Activated CD8-positive, alpha-beta memory T cell treated with anti-CD3 and anti-CD28 coated beads, Interleukin-2, amount 50 U/mL, for 4 hours (primary cell): ENCODE measurements around the gene SCGB1C1.

ENCODE experiments used
- DNase-seq: peaks from one replicate; pipeline ENCODE4 v3.0.0-alpha.2; 2020

The SCGB1C1 gene

DNA sequence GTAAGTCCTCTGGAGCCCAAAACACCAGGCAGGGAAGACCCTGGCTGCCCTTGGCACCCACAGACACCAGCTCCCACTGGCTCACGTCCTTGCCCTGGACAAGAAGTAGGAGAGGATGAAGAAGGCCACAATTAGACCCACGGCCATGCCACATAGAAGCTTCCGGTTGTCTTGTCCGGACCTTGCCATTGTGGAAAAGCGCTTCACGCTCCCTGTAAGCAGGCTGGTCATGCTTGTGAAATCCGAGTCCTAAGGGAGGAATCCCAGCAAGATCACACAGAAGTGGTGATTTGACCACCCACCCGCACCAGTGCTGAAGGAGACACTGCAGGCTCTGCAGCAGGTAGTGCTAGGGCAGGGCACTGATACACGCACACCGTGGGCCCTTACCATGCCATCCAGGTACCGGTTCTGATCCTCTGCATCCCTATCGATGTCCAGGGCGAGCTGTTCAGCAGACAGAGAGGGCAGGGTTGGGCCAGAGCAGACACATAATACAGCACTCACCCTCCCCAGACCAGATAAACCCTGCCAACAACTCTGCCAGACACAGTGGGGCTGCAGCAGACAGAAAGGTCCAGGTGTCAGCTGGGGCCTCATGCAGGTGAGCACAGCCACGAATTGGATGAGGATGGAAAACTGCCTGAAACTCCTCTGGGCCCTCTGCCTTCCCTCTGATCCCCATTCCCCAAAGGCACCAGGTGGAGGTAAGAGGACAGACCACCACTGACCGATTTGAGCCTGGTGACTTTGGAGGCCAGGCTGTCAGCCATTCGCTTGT, 12.5 kb downstream of the SCGB1C1 start:
- DNase-seq = no peak

DNA sequence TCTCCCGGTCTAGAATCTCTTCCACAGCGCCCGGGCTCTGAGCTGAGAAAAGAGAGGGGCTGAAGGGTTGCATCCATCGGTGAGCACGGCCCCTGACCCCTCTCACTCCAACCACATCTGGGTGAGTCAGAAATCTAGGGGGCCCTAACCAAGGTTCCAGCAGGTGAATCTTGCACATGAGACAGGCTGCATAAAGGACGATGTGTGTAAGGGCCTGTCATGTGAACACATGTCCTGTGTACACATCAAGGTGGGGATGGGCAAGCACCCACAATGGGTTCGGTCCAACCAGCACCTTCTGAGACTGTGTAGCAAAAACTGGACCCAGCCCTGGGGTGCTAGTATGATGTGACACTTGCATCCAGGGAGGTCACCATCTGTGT, 13.1 kb downstream of the SCGB1C1 start:
- DNase-seq = no peak

- peak; percentile 38 for DNase-seq
Observed at GRCh38 chr11:206526-207207, 13.8 kb downstream of the SCGB1C1 start.

- DNase-seq = peak; percentile 94
Observed at GRCh38 chr11:207208-207862, 14.5 kb downstream of the SCGB1C1 start, which contains the start of the genes BET1L and RIC8A. Gene BET1L (minus strand): TSS chr11:207399. CDS start chr11:207321, 78 bp downstream. Gene RIC8A (plus strand): TSS chr11:207708. CDS start chr11:208855, 1,147 bp downstream.

DNA sequence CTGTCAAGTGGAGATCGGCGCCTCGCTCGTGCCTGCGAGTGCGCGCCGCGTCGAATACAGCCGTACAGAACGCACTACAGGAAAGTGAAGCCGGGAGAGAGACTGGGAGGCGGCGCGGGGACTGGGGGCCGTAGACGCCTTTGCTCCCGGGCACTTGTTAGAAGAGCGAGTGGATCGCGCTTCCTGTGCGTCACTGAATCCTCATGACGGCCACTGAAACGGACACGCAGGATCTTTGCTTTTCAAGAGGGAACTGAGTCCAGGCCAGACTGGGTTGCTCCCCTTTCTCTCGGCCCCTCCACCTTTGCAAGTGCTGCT, 14.9 kb downstream of the SCGB1C1 start:
- DNase-seq = no peak

GRCh38 chr11:208181-208916, 15.5 kb downstream of the SCGB1C1 start:
- peak; percentile 81 for DNase-seq

DNA sequence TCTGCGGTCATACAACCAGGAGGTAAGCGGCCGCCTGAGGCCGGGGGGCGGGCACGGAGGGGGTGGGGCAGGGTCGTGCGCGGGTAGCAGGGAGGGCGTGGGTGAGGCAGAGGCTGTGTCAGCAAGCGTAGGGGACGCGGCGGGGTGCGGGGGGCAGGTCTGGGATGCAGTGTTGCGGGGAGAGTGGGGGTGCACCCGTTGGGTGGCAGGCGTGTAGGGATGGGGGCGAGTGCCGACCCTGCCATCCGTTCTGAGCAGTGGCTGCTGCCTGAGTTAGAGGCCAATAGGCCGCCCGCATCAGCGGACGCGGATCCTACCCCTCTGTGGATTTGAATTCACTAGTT, 16.0 kb downstream of the SCGB1C1 start:
- DNase-seq = no peak

- no peak for DNase-seq
Observed at GRCh38 chr11:209275-210121, 16.6 kb downstream of the SCGB1C1 start.

- no peak for DNase-seq
Observed at GRCh38 chr11:210122-210802, 17.4 kb downstream of the SCGB1C1 start.

DNA sequence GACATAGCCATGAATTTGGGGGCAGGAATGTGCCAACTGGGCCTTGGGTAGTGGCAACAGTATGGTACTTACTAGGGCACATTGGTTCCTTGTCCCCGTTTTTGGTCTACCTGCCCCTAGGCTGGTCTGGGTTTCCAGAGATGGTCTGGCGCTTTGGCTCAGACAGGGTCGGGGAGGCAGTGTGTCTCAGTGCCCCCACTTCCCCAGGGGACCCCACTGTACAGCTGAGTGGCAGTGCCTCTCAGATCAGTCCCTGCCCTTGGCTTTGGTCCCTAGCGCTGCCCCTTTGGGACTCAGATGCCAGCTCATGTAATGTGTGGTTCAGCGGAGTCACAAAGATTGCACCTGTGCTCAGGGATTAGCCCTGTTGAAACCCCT, 17.9 kb downstream of the SCGB1C1 start:
- DNase-seq = no peak

- DNase-seq = no peak
Observed at GRCh38 chr11:211295-211694, 18.4 kb downstream of the SCGB1C1 start.

- DNase-seq = no peak
Observed at GRCh38 chr11:211741-212140, 18.9 kb downstream of the SCGB1C1 start.

DNA sequence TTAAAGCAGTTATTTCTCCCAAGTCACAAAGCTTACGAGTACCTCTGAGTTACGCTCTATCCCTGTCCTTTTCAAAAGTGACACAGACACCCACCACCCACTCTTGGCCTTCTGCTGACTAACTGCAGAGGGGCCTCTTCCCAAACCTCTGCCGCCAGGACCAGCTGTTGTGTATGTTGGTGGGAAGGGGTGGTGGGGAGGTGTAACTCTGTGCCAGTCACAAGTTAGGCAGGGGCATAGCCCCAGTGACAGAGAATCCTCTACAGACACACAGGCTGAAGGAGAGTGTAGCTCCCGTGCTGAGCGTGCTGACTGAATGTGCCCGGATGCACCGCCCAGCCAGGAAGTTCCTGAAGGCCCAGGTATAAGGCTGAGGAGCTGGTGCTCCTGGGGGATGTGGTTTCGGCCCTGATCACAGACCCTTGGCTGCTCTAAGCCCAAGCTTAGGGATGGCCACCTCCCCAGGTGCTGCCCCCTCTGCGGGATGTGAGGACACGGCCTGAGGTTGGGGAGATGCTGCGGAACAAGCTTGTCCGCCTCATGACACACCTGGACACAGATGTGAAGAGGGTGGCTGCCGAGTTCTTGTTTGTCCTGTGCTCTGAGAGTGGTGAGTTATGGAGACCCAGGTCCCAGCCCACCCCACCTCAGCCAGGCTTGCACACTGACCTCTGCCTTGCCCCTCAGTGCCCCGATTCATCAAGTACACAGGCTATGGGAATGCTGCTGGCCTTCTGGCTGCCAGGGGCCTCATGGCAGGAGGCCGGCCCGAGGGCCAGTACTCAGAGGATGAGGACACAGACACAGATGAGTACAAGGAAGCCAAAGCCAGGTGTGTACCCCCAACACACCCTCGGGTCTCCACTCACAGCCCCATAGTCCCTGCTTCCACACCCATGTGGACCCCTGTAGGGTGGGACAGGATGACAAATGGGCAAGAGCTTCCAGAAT, 19.5 kb downstream of the SCGB1C1 start:
- DNase-seq = no peak

- DNase-seq = no peak
Observed at GRCh38 chr11:213111-213510, 20.2 kb downstream of the SCGB1C1 start.

DNA sequence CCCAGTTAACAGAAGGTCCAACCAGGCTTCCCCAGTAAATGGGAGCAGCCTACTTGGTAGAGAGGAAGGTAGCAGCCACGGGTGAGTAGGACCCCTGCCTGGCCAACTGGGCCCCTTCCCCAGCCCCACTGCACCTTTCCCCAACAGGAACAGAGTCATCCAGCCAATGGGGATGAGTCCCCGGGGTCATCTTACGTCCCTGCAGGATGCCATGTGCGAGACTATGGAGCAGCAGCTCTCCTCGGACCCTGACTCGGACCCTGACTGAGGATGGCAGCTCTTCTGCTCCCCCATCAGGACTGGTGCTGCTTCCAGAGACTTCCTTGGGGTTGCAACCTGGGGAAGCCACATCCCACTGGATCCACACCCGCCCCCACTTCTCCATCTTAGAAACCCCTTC, 21.2 kb downstream of the SCGB1C1 start:
- DNase-seq = no peak

DNA sequence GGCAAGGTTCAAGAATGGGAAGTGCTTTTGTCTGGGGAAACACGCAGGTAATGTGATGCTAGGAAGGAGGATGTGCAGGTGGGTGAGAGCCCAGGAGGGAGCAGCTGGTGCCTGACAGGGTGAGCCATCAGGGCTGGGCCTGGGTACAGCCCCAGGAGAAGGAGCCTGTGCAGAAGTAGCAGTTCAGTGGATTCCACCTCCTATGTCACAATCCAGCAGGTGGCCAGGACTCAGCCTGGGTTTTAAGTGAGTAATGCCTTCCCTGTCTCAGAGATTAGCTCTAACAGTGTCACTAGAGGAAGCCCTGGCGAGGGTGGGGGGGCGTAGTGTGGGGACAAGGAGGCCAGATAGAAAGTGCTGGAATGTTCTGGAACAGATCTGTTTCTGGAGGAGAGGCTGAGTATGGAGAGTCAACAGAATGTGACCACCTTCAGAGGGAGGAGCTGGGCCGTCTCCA, 22.7 kb downstream of the SCGB1C1 start:
- no peak for DNase-seq

GRCh38 chr11:216081-216974, 23.4 kb downstream of the SCGB1C1 start:
- DNase-seq = no peak

GRCh38 chr11:217704-218103, 24.8 kb downstream of the SCGB1C1 start:
- no peak for DNase-seq

DNA sequence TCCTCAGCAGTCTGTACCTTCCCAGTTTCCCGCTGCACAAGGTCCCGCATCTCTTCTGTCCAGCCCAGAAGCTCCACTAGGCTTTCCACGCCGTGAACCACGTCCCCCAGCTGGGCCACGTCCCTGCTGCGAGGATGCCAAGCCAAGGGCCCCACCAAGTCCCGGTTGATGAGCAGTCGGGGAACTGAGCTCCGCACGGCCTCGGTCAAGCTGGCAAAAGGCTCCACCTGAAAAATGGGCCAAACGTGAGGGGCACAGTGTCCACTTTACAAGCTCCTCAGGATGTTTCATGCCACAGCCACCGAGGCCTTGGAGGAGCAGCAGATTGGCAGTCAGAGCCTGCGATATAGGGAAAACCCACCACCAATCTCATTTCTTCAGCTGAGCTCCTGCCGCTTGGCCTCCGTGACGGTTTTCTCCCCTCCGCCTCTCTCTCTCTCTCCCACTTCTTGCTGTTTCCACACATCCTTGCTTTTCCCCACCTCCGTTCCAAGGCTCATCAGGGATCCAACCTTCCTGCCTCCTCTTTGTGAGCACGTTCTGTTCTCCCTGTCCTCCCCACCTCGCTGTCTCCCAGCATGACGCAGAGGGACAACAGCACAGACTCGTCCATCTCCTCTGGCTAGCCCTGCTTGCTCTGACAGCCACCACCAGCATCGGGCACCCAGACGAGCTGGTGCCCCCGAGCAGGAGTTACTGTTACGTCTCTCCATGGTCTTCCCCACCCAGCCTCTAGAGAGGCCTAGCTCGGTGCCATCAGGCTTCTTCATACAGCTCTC, 26.1 kb downstream of the SCGB1C1 start:
- DNase-seq = no peak
